ENCODE measurements around the gene RABL2A.
"Not testable (repeated sequence)": the region's sequence is repeated elsewhere in the genome, so short reads cannot be mapped to it uniquely, and the experiment has no call there.

The RABL2A gene

DNA sequence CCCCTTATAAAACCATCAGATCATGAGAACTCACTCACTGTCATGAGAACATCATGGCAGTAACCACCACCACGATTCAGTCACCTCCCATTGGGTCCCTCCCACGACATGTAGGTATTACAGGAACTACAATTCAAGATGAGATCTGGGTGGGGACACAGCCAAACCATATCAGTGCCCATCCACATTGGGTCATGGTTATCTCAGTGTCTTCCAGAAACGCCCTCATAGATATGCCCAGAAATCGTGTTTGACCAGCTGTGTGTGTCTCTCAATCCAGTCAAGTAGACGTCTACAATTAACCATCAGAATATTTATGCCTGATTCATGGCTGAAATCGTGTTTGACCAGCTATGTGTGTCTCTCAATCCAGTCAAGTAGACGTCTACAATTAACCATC lies 17.2 kb upstream of the RABL2A start:
- DNase-seq (ENCODE audit: low read depth, low spot score) = not testable (repeated sequence)

GRCh38 chr2:113621002-113621401 lies 6.1 kb upstream of the RABL2A start:
- not testable (repeated sequence) for DNase-seq (ENCODE audit: low read depth, low spot score)

GRCh38 chr2:113625906-113626305 lies 1.2 kb upstream of the RABL2A start:
- not testable (repeated sequence) for DNase-seq (ENCODE audit: low read depth, low spot score)

DNA sequence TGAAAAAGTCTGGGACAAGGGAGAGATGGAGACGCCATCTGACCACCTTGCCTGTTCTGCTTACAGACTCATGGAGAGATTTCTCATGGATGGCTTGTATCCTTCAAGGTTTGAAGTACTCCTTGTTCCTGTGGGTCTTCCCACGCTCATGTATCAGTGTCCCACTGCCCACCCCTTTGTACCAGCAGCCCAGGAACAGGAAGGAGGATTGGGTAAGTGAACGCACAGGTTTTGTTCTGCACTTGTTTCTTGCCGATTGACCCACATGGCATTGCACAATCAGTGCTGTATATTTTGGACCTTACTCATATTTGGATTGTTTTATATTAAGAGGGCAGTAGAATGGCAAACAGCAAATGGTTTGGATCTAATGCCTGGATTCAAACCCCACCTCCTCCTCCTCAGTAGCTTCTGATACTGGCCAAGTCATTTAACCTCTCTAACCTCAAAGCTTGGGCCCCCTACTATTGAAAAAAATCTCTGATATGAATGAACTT lies 5.8 kb downstream of the RABL2A start:
- not testable (repeated sequence) for DNase-seq (ENCODE audit: low read depth, low spot score)

DNA sequence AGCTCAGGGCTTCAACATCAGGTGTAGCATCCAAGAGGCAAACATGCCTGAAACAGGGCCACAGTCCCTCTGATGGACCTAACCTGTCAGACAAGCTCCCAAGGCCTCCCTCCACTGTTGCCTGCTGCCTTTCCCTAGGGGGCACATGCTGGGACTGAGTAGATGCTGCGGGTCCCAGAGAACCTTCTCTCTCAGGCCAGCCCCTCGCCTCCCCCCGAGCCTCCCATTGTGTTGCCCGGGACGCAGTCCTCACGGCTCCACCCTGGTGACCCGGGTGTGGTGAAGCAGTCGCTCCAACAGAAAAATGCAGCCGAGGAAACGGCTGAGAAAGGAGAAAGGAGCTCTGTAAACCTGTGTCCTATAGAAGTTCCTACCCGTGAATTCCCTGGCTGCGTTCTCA lies 8.3 kb downstream of the RABL2A start:
- not testable (repeated sequence) for DNase-seq (ENCODE audit: low read depth, low spot score)

- not testable (repeated sequence) for DNase-seq (ENCODE audit: low read depth, low spot score)
Observed at GRCh38 chr2:113636226-113636625, 9.2 kb downstream of the RABL2A start.

DNA sequence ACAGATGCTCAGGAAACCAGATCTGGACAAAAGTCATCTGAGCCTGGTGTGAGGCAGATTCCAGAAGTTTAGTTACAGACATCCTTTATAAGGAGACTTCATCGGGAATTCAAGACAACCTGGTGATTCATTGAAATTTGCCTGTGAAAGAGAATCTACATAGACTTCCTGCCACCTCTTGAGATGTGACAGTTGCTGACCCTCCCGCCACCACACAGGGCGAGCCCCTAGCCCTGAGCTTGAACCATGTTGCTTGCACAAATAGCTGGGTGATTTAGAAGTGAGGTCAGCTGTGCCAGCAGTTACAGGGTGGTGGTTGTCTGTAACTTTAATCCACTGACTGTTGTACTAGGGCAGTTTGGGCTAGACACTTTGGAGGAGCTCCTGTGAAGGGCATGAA lies 11.0 kb downstream of the RABL2A start:
- not testable (repeated sequence) for DNase-seq (ENCODE audit: low read depth, low spot score)

GRCh38 chr2:113646217-113646616 lies 19.2 kb downstream of the RABL2A start:
- not testable (repeated sequence) for DNase-seq (ENCODE audit: low read depth, low spot score)

DNA sequence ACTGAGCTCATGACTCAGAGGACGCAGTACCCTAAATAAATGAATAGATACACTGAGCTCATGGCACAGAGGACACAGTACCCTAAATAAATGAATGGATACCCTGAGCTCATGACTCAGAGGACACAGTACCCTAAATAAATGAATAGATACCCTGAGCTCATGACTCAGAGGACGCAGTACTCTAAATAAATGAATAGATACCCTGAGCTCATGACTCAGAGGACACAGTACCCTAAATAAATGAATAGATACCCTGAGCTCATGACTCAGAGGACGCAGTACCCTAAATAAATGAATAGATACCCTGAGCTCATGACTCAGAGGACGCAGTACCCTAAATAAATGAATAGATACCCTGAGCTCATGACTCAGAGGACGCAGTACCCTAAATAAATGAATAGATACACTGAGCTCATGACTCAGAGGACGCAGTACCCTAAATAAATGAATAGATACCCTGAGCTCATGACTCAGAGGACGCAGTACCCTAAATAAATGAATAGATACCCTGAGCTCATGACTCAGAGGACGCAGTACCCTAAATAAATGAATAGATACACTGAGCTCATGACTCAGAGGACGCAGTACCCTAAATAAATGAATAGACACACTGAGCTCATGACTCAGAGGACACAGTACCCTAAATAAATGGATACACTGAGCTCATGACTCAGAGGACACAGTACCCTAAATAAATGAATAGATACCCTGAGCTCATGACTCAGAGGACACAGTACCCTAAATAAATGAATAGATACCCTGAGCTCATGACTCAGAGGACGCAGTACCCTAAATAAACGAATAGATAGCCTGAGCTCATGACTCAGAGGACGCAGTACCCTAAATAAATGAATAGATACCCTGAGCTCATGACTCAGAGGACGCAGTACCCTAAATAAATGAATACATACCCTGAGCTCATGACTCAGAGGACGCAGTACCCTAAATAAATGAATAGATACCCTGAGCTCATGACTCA lies 24.1 kb downstream of the RABL2A start:
- not testable (repeated sequence) for DNase-seq (ENCODE audit: low read depth, low spot score)

- not testable (repeated sequence) for DNase-seq (ENCODE audit: low read depth, low spot score)
Observed at GRCh38 chr2:113652599-113652998, 25.5 kb downstream of the RABL2A start.

- DNase-seq (ENCODE audit: low read depth, low spot score) = not testable (repeated sequence)
Observed at GRCh38 chr2:113656031-113656624, 29.1 kb downstream of the RABL2A start.

GRCh38 chr2:113657735-113658134 lies 30.7 kb downstream of the RABL2A start:
- DNase-seq (ENCODE audit: low read depth, low spot score) = not testable (repeated sequence)

GRCh38 chr2:113663285-113664060 lies 36.4 kb downstream of the RABL2A start:
- not testable (repeated sequence) for DNase-seq (ENCODE audit: low read depth, low spot score)

DNA sequence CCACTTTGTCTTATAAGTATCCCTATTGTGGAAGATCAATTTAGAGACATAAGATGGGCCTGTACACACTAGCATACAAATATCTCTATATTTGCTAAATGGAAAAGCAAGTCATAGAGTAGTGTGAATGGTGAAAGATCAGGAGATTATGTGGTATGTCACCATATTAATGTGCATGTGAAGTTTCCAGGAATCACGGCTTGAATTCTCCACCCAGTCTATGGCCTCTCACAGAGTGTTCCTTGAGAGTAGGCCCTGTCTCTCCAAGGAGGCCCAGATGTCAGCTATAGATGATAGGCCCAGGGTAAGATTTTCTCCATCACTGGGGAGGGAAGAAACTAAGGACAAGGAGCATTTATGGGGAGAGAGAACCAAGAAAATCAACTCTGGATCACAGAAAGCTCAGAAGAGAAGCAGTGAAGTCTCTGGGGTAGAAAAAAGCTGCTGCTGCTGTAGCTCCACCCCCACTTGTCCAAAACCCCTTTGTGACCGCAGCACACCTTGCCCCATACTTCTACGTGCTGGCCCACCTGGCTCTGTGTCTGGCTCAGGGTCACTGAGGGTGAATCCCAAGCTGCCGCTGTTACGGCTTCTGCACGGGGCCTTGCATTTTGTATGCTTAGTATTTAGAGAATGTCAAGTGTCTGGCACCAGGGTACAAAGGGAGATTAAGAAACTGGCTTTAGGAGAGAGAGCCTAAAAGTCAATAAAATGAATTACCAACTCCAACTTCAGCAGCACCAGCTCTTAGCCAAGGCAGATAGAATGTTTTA lies 37.9 kb downstream of the RABL2A start:
- DNase-seq (ENCODE audit: low read depth, low spot score) = not testable (repeated sequence)

DNA sequence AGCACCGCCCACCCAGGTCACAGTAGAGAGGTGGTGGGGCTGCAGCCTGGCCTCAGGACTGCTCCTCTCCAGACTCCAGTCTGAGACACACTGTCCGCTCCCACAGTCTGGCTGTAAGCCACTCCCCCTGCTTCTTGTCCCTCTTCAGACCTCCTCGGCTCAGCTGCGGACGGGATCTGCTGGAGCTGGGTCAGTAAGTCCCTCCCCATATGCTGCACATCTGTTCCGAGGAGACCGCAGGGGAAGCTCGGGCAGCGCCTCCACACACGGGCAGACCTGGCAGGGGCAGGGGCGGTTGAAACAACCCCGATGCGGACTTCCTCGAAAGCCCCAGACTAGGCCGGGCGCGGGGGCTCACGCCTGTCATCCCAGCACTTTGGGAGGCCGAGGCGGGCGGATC lies 41.9 kb downstream of the RABL2A start:
- not testable (repeated sequence) for DNase-seq (ENCODE audit: low read depth, low spot score)

- no peak for DNase-seq (ENCODE audit: low read depth, low spot score)
Observed at GRCh38 chr2:113672326-113672932, 45.4 kb downstream of the RABL2A start.

GRCh38 chr2:113675875-113676274 lies 48.8 kb downstream of the RABL2A start:
- no peak for DNase-seq (ENCODE audit: low read depth, low spot score)

GRCh38 chr2:113676623-113677266 lies 49.7 kb downstream of the RABL2A start:
- DNase-seq (ENCODE audit: low read depth, low spot score) = no peak

DNA sequence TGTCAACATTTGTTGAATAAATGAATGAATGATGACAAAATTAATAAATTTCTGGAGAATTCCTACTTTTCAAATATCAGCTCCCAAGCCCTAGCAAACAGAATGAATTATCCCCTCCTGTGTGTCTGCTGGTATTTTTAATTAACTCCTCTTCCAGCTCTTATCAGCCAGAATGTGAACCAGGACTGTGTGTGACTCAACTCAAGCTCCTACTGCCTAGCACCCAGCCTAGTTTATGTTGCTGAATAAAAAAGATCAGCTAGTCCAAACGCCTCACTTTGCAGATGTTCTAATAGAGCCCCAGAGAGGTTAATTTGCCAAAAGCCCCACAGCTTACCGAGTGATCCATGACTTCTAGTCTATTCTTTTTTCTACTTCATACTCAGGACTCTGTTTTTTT lies 50.3 kb downstream of the RABL2A start:
- DNase-seq (ENCODE audit: low read depth, low spot score) = no peak

GRCh38 chr2:113679457-113679856 lies 52.4 kb downstream of the RABL2A start:
- DNase-seq (ENCODE audit: low read depth, low spot score) = no peak
